SU-DHL-6 (cell line): Measurements from ENCODE around the gene PITPNB.

ENCODE experiments used
- H2AFZ ChIP-seq: fragments of 200-600 bp; sonication (generic); 2 replicates; pipeline ENCODE4 v1.6.1; 2014; ENCODE audit warnings: low read depth, mild to moderate bottlenecking, moderate library complexity, mixed read lengths, antibody characterized with exemption, low read length; ENCODE audit not compliant: severe bottlenecking
- H3F3A ChIP-seq: fragments of 200-600 bp; shearing (Covaris generic); 2 replicates; pipeline ENCODE4 v1.6.0; 2016; ENCODE audit warnings: antibody characterized with exemption, mild to moderate bottlenecking; ENCODE audit not compliant: insufficient read depth
- H3K27ac ChIP-seq: fragments of 200-600 bp; sonication (generic); 2 replicates; pipeline ENCODE4 v1.5.1; 2016; ENCODE audit warnings: low read depth, mild to moderate bottlenecking, low read length, moderate library complexity, mixed read lengths
- H3K27me3 ChIP-seq: fragments of 200-600 bp; sonication (generic), shearing (Covaris generic); 2 replicates; pipeline ENCODE4 v1.6.0; 2014; ENCODE audit warnings: mild to moderate bottlenecking, low read length
- H3K36me3 ChIP-seq: fragments of 200-600 bp; sonication (generic); 2 replicates; pipeline ENCODE4 v1.6.1; 2014; ENCODE audit warnings: mild to moderate bottlenecking, low read length, mixed read lengths
- H3K4me2 ChIP-seq: fragments of 300-600, 200-600 bp; shearing (Covaris generic), sonication (generic); 2 replicates; pipeline ENCODE4 v1.6.0; 2014; ENCODE audit warnings: low read length, low read depth, mild to moderate bottlenecking; ENCODE audit not compliant: poor library complexity, severe bottlenecking
- H3K4me3 ChIP-seq: fragments of 200-600 bp; sonication (generic); 2 replicates; pipeline ENCODE4 v1.5.1; 2014; ENCODE audit warnings: antibody characterized with exemption, low read length, mild to moderate bottlenecking, mixed read lengths; ENCODE audit not compliant: insufficient read depth, poor library complexity, severe bottlenecking
- H3K79me2 ChIP-seq: fragments of 200-600 bp; sonication (generic); 2 replicates; pipeline ENCODE4 v1.6.1; 2014; ENCODE audit warnings: mild to moderate bottlenecking, low read length, moderate library complexity; ENCODE audit not compliant: insufficient read depth
- H3K9ac ChIP-seq: fragments of 200-600 bp; sonication (generic); 2 replicates; pipeline ENCODE4 v1.7.0; 2014; ENCODE audit warnings: mild to moderate bottlenecking, low read length
- H3K9me2 ChIP-seq: fragments of 200-600 bp; sonication (generic); replicated peaks from 2 replicates; pipeline ENCODE4 v1.6.1; 2014; ENCODE audit warnings: low read length; ENCODE audit not compliant: insufficient read depth
- H3K9me3 ChIP-seq: fragments of 200-600 bp; sonication (generic); 2 replicates; pipeline ENCODE4 v1.6.1; 2014; ENCODE audit warnings: low read length, mixed read lengths; ENCODE audit not compliant: insufficient read depth
- H4K20me1 ChIP-seq: fragments of 200-600 bp; sonication (generic); 2 replicates; pipeline ENCODE4 v1.6.1; 2014; ENCODE audit warnings: low read depth, mild to moderate bottlenecking, antibody characterized with exemption, low read length, moderate library complexity, mixed read lengths
- CTCF ChIP-seq: fragments of 200-600 bp; sonication (generic); IDR thresholded peaks from one replicate; pipeline ENCODE4 v1.5.1; 2017; ENCODE audit warnings: antibody characterized with exemption, mild to moderate bottlenecking, low read length, moderate library complexity; ENCODE audit not compliant: insufficient read depth, poor library complexity, severe bottlenecking
- EZH2phosphoT487 ChIP-seq: fragments of 200-600 bp; sonication (generic), shearing (Covaris generic); conservative IDR thresholded peaks from 2 replicates; pipeline ENCODE4 v1.6.1; 2018; ENCODE audit warnings: mild to moderate bottlenecking, antibody characterized with exemption, low read length, moderate library complexity, mixed read lengths

The PITPNB gene

DNA sequence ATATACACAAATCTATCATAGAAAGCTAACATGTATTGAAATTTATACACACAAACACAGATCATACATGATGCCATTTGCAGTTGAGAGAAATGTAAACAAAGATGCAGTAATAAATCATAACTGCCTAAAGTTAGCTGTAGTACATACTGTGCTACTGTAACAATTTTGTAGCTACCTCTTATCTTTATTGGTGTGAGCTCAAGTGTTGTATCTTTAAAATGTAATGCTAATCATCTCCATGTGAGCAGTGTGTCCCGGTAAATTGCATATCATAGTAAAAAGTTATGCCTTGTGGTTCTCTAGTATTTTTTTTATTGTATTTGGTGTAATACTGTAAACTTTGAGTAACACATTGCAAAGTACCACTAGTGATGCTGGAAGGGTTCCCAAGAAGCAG lies 16.8 kb upstream of the PITPNB start:
- H3K4me2 ChIP-seq, result no peak overlapping the region
- no peaks in the 10 kb centered on the region for H3K9me2 ChIP-seq
- H3K36me3 ChIP-seq, result no peaks in the 10 kb centered on the region
- no peak overlapping the region for H3K9ac ChIP-seq
- H4K20me1 ChIP-seq, result no peaks in the 10 kb centered on the region
- H3K27ac ChIP-seq, result no peak overlapping the region
- no peak overlapping the region for H3K4me3 ChIP-seq
- no peaks in the 10 kb centered on the region for H3K9me3 ChIP-seq
- H2AFZ ChIP-seq, result no peak overlapping the region
- no peaks in the 10 kb centered on the region for H3K27me3 ChIP-seq
- no peaks in the 10 kb centered on the region for H3K79me2 ChIP-seq
- H3F3A ChIP-seq, result peaks cover 3% of the 10 kb centered on the region; the same call in 1 of the 2 replicates
- TF ChIP-seq CTCF (no peak), EZH2phosphoT487 (no peak)

- Histone ChIP-seq H3K36me3 (no peaks in the 10 kb centered on the region), H3K79me2 (no peaks in the 10 kb centered on the region), H3K9me2 (no peaks in the 10 kb centered on the region), H3K9me3 (no peaks in the 10 kb centered on the region), H4K20me1 (0 out of 2 replicates have a peak, but pooled peaks cover 10% of the 10 kb centered on the region), H2AFZ (no peak overlapping the region), H3K27ac (no peak overlapping the region), H3K4me3 (no peak overlapping the region), H3K27me3 (no peaks in the 10 kb centered on the region), H3F3A (peaks cover 3% of the 10 kb centered on the region; the same call in 1 of the 2 replicates), H3K9ac (no peak overlapping the region), H3K4me2 (no peak overlapping the region)
- TF ChIP-seq CTCF (no peak), EZH2phosphoT487 (no peak)
Measured at GRCh38 chr22:27934069-27934468, 15.0 kb upstream of the PITPNB start.

- no peaks in the 10 kb centered on the region for H3K36me3 ChIP-seq
- H4K20me1 ChIP-seq, result 0 out of 2 replicates have a peak, but pooled peaks cover 10% of the 10 kb centered on the region
- no peak overlapping the region for H3K9ac ChIP-seq
- no peaks in the 10 kb centered on the region for H3K9me2 ChIP-seq
- H3K27ac ChIP-seq, result no peak overlapping the region
- TF ChIP-seq EZH2phosphoT487 (no peak), CTCF (no peak)
- H3K27me3 ChIP-seq, result no peaks in the 10 kb centered on the region
- no peak overlapping the region for H3K4me3 ChIP-seq
- no peak overlapping the region for H3K4me2 ChIP-seq
- no peak overlapping the region for H2AFZ ChIP-seq
- H3K79me2 ChIP-seq, result no peaks in the 10 kb centered on the region
- H3K9me3 ChIP-seq, result no peaks in the 10 kb centered on the region
- peaks cover 3% of the 10 kb centered on the region; the same call in 1 of the 2 replicates for H3F3A ChIP-seq
Measured at GRCh38 chr22:27933186-27933983, 14.3 kb upstream of the PITPNB start.
